Effector CD8-positive, alpha-beta T cell (primary cell): ENCODE measurements around the gene NMRK1.

Source experiments
- DNase-seq: peaks from one replicate; lab custom pipeline; 2025; lab: John Stamatoyannopoulos, UW
- total RNA-seq, 4 experiments: gene quantifications; one replicate each; lab custom pipeline; 2026; lab: John Stamatoyannopoulos, UW

The NMRK1 gene
- 53.5 to 140 (median 91.2) reads per million in 4 experiments for total RNA-seq

DNA sequence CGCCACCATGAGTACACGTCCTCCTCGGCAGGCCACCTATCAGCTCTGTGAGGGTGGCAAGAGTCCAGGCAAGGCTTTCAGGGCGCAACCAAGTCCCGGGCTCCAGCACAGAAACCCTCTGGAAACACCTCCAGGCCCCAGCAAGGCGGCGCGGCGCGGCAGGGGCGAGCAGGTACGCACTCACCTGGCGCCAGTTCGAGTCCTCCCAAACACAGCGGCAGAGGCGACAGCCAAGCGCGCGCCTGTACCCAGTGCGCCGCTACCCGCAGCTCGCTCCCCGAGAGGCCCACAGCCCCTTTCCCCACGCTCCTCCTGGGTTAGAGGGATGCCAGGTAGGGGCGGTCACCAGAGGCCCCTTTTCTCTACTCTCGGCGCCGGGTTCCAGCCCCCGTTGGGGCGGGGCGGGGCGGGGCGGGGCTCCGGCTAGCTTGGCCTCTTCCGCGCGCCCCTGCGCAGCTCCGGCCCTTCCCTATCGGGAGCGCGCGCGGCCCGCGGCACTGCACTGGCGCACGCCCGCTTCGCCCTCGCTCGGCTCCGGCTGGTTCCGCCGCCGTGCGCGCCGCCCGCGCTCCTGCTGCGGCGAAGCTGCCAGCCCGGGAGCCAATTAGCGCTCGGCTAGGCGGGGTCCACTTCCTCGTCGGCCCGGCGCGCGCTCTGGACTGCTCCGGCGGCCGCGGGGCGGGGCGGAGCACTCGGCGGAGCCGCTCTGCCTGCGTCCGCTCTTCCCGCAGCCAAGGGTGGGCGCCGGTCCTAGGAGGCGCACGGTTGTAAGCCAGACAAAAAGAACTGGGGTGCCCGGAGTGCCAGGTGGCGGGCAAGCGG, at the start of gene NMRK1, which contains the start of gene OSTF1:
NMRK1 (minus strand) TSS at position 332 of the 822 bp plus-strand sequence. CDS start 5,040 bp downstream, outside the sequence.
OSTF1 (plus strand) TSS at position 691 of the 822 bp plus-strand sequence. CDS start 179 bp downstream, outside the sequence.
- peak; percentile 83 for DNase-seq

- DNase-seq = no peak
Measured at GRCh38 chr9:75134495-75134894, 46.5 kb upstream of the NMRK1 start.

DNA sequence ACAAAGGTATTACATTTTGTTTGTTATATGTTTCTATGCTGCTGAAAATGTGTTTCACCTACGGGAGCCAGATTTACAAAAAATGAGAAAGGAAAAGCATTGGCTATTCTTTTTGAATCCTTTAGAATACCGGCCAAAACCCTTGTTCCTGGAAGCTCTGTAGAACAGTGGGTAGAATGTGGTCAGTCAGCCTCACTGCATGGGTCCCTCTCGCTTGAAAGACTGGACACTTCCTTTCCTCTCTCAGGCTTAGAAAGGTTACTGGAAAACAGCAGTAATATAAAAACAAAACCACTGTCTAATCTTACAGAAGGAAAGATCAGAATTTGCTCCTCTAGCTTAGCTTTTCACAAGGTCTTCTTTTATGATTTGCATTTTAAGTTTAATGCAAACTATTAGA, 45.4 kb upstream of the NMRK1 start:
- no peak for DNase-seq

DNA sequence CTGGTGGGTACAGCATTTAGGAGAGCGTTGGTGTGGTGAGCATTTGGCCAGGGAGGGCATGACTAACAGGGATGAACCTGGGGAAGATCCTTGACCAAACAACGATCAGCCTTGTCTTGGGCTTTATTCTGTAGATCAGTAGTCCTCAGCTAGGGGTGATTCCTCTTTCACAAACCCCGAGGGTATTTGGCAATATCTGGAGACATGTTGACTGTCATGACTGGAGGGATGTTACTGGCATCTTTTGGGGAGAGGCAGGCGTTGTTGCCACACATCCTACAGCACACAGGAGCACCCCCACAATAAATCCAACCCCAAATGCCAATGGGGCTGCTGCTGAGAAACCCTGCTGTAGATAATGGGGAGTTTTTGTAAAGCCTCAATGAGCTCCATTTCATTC, 44.3 kb upstream of the NMRK1 start:
- no peak for DNase-seq

DNA sequence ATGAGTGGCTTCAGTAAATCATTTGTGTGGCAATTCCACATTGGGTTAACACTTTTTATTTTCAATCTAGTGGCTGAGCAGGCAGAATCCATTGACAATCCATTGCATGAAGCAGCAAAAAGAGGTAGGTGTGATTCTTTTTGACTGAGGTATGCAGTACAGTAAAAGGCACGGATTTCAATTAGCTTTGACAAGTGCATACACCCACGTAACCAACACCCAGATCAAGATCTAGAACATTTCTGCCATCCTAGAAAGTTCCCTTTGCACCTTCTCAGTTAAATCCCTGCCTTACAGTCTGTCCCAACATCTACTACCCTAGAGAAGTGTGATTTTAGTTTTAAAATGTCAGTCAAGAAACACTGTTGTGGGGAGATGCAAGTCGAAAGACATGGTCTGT, 43.7 kb upstream of the NMRK1 start:
- DNase-seq = no peak

- no peak for DNase-seq
Measured at GRCh38 chr9:75130621-75131230, 42.8 kb upstream of the NMRK1 start.

DNA sequence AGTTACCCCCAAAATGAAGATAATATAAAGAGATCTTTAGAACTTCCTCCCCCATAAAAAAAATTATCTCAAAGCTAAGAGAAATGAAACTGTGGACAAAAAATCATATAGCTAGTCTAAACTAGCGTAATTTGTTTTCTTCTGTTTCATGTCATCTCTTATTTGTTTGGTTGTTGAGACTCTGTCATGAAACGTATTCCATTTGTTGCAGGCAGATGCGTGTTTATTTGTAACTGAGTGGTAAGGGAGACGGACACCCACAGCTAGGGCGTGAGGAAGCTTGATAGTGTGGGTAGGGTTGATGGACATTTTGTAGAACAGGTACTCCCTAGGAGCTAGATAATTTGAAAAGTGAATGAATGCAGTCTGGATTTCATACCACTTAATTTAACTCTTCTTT, 42.2 kb upstream of the NMRK1 start:
- DNase-seq = no peak

- no peak for DNase-seq
Measured at GRCh38 chr9:75128535-75128934, 40.6 kb upstream of the NMRK1 start.

- DNase-seq = no peak
Measured at GRCh38 chr9:75123696-75124095, 35.7 kb upstream of the NMRK1 start.

DNA sequence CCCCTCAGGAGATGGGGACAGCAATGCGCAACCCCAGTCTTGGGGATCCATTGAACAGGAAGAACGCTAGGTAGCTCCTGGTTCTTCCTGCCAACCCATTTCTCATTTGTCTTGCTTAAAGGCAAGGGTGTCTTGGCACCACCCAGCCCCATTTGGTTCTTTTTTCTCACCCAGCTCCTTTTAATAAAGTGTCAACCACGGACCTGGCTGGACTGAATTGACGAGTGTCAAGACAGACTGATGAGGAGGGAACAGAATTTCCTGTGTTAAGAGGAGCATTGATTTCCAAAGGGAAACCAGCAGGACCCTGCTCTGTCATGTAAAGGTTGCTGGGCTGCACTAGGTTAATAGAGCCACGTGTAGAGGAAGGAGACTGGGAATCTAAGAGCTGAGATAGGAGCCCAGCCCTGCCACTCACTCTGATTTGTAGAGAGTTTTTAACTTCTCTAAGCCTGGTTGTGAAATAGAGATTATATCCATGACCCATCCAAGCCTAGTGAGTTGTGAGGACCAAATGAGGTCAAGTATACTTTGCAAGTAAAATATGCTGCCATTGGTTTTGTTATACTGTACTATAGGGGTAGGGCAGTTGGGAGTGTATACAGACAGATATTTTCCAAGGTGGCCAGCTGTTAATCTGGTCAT, 34.1 kb upstream of the NMRK1 start:
- no peak for DNase-seq

- no peak for DNase-seq
Measured at GRCh38 chr9:75120686-75121085, 32.7 kb upstream of the NMRK1 start.

GRCh38 chr9:75117564-75117963, 29.6 kb upstream of the NMRK1 start:
- DNase-seq = no peak

GRCh38 chr9:75116306-75116705, 28.4 kb upstream of the NMRK1 start:
- no peak for DNase-seq

GRCh38 chr9:75112789-75113188, 24.8 kb upstream of the NMRK1 start:
- DNase-seq = no peak

- DNase-seq = no peak
Measured at GRCh38 chr9:75111019-75111622, 23.2 kb upstream of the NMRK1 start.

DNA sequence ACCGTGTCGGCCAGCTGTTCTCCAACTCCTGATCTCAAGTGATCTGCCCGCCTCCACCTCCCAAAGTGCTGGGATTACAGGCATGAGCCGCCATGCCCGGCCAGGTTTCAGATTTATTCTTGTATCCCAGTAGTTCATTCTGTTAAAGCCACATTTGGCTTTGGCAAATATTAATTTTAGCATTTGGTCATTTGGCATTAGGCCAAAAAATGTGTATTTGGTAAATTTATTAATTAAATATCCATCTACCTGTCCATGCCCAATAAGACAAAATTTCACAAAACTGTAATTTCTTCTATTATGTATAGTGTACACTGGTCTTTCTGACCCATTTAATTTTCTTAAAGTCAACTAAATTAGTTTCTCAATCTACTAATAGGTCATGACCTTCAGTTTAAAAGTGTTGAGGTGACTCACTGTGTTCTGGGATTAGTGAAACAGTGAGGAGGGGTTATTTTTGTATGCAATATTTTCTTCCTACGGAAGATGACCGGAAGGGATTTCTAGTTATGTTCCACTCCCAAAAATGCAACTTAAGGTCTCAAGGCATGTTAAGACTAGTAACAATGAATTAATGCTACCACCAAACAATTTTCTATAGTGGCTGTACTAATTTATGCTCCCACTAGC, 21.4 kb upstream of the NMRK1 start:
- DNase-seq = no peak

- DNase-seq = no peak
Measured at GRCh38 chr9:75108571-75108970, 20.6 kb upstream of the NMRK1 start.

DNA sequence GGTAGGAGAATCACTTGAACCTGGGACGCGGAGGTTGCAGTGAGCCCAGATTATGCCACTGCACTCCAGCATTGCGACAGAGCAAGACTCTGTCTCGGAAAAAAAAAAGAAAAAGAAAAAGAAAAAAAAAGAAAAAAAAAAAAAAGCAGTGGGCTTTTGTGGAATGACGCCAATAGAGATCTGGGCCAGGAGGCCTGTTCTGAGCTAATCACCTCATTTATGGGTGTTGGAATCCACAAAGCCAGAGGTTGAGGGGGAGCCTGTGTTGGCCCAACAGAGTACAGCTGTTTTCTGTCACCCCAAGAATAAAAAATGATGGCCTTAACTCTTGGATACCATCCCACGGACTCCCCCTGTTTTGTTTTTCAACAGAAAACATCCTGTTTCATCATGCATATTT, 18.9 kb upstream of the NMRK1 start:
- no peak for DNase-seq

- no peak for DNase-seq
Measured at GRCh38 chr9:75105841-75106240, 17.9 kb upstream of the NMRK1 start.

DNA sequence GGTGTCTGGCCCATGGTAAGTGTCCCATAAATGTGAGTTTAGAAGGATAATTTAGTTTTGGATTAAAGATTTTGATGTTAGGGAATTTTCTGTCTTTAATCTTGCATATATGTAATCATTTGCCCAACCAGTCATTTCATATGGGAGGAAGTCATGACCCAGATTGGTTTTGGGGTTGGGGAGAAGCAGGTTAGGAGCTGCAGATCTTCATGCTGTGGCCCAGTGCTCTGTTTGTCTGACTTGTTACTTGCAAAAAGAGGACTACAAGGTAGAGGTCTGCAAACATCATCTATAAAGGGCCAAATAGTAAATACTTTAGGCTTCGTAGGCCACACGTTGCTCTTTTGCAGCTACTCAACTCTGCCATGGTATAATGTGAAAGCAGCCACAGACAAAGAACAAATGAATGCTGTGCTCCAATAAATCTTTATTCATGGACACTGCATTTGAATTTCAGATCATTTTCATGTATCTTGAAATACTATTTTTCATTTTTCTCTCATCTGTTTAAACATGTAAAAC, 17.1 kb upstream of the NMRK1 start:
- no peak for DNase-seq

GRCh38 chr9:75104607-75105006, 16.7 kb upstream of the NMRK1 start:
- no peak for DNase-seq
